Measurements from ENCODE around the gene APOBEC3C.
"Not testable (repeated sequence)": the region's sequence is repeated elsewhere in the genome, so short reads cannot be mapped to it uniquely, and the experiment has no call there.

APOBEC3C gene

DNA sequence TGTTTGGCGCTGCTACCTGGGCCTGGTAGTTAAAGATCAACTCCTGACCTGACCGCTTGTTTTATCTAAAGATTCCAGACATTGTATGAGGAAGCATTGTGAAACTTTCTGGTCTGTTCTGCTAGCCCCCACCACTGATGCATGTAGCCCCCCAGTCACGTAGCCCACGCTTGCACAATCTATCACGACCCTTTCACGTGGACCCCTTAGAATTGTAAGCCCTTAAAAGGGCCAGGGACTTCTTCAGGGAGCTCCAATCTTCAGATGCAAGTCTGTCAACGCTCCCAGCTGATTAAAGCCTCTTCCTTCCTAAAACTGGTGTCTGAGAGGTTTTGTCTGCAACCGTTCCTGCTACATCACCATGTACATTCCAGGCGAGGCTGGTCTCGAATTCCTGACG, 41.6 kb downstream of the APOBEC3C start:
- H3K27ac ChIP-seq (ENCODE audit: low read length): no peak overlapping the region
- H3K4me3 ChIP-seq (ENCODE audit: low read length): no peak overlapping the region
- peaks cover 3% of the 10 kb centered on the region for H3K4me1 ChIP-seq (ENCODE audit: control insufficient read depth, low read depth, low read length)
- no peaks in the 10 kb centered on the region for H3K36me3 ChIP-seq (ENCODE audit: control insufficient read depth, low read depth, low read length)
- no peaks in the 10 kb centered on the region for H3K27me3 ChIP-seq (ENCODE audit: control insufficient read depth, insufficient read depth, low read length)
- no peak overlapping the region for H3K9ac ChIP-seq (ENCODE audit: low read length)
- peaks cover 4% of the 10 kb centered on the region for H3K9me3 ChIP-seq (ENCODE audit: control insufficient read depth, low read depth, low read length)

DNA sequence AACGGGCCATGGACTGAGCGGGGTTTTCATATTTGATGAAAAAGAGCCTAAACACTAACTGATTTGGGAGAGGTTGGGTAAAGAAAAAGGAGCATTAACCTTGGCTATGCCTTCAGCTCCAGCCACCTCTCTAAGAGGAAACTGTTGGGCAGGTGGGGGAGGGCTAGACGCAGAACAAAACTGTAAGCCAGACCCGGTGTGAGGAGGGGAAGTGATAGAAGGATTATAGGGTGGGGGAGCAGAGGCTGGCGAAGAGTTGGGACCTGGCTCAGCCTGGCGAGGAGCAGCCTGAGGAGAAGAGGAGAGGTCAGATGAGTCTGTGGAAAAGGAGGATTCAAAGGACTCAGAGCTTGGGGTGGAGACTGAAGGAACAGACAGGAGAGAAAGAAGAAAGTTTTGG, 47.2 kb downstream of the APOBEC3C start:
- not testable (repeated sequence) for H3K9me3 ChIP-seq (ENCODE audit: control insufficient read depth, low read depth, low read length); H3K36me3 ChIP-seq (ENCODE audit: control insufficient read depth, low read depth, low read length); H3K27me3 ChIP-seq (ENCODE audit: control insufficient read depth, insufficient read depth, low read length); H3K27ac ChIP-seq (ENCODE audit: low read length); H3K9ac ChIP-seq (ENCODE audit: low read length); H3K4me1 ChIP-seq (ENCODE audit: control insufficient read depth, low read depth, low read length); H3K4me3 ChIP-seq (ENCODE audit: low read length)

DNA sequence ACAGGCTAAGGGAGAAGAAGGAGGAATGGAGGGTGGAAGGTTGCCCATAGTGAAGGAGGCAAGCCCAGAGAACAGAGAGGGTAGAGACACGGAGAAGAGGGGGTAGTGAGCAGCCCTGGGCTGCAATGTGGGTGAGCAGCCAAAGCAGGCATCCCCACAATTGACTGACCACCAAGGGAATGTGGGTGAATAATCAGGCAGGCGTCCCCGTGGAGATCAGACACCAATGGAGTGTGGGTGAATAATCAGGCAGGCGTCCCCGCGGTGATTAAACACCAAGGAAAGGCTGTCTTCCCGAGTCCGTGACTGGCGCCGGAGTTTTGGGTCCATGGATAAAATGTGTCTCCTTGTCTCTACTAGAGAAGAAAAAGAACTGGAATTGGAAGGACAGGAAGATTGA, 47.9 kb downstream of the APOBEC3C start:
- not testable (repeated sequence) for H3K4me3 ChIP-seq (ENCODE audit: low read length); H3K27me3 ChIP-seq (ENCODE audit: control insufficient read depth, insufficient read depth, low read length); H3K36me3 ChIP-seq (ENCODE audit: control insufficient read depth, low read depth, low read length); H3K9me3 ChIP-seq (ENCODE audit: control insufficient read depth, low read depth, low read length); H3K4me1 ChIP-seq (ENCODE audit: control insufficient read depth, low read depth, low read length); H3K27ac ChIP-seq (ENCODE audit: low read length); H3K9ac ChIP-seq (ENCODE audit: low read length)

DNA sequence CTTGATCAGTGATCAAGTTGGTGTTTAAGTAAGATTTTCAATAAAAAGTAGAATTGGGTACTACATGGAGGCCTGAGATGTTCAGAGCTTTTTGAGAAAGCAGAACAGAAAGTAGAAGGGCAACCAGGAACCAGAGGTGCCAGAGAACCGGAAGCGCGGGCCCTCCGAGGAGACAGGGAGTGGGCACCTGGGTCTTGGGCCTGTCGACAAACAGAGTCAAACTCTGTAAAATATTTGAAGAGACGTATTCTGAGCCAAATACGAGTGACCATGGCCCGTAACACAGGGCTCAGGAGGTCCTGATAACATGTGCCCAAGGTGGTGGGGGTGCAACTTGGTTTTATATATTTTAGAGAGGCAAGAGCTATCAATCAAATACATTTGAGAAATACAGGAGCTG, 49.8 kb downstream of the APOBEC3C start:
- not testable (repeated sequence) for H3K9ac ChIP-seq (ENCODE audit: low read length); H3K27ac ChIP-seq (ENCODE audit: low read length); H3K9me3 ChIP-seq (ENCODE audit: control insufficient read depth, low read depth, low read length); H3K27me3 ChIP-seq (ENCODE audit: control insufficient read depth, insufficient read depth, low read length); H3K4me3 ChIP-seq (ENCODE audit: low read length); H3K4me1 ChIP-seq (ENCODE audit: control insufficient read depth, low read depth, low read length); H3K36me3 ChIP-seq (ENCODE audit: control insufficient read depth, low read depth, low read length)

DNA sequence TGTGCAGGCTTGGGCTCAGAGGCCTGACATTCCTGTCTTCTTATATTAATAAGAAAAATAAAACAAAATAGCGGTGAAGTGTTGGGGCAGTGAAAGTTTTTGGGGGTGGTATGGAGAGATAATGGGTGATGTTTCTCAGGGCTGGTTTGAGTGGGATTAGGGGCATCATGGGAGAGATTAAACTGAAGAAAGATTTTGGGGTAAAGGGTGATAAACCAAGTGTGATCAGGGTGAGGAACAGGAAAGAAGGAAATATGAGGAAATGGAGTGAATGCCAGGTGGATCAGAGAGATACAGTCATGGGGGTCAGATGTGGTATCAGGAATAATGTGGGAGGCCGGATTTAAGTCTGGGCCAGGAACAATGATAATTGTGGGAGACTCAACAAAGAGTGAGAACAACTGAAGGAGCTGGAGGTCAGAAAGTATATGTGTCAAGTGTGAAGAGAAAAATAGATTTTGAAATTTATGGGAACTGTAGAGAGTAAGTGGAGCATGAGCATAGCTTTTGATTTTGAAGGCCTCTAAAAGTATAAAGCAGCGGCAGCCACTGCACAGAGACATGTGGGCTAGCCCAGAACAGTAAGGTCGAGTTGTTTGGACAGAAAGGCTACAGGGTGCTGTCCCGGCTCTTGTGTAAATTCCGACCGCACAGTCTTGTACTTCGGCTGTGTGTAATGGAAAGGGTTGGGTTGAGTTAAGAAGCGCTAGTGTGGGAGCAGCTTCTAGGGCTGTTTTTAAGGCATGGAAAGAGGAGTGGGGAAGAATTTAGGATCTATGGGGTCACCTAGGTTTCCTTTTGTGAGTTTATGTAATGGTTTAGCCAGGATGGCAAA, 52.6 kb downstream of the APOBEC3C start:
- not testable (repeated sequence) for H3K27me3 ChIP-seq (ENCODE audit: control insufficient read depth, insufficient read depth, low read length); H3K4me1 ChIP-seq (ENCODE audit: control insufficient read depth, low read depth, low read length); H3K27ac ChIP-seq (ENCODE audit: low read length); H3K4me3 ChIP-seq (ENCODE audit: low read length); H3K9me3 ChIP-seq (ENCODE audit: control insufficient read depth, low read depth, low read length); H3K36me3 ChIP-seq (ENCODE audit: control insufficient read depth, low read depth, low read length); H3K9ac ChIP-seq (ENCODE audit: low read length)

DNA sequence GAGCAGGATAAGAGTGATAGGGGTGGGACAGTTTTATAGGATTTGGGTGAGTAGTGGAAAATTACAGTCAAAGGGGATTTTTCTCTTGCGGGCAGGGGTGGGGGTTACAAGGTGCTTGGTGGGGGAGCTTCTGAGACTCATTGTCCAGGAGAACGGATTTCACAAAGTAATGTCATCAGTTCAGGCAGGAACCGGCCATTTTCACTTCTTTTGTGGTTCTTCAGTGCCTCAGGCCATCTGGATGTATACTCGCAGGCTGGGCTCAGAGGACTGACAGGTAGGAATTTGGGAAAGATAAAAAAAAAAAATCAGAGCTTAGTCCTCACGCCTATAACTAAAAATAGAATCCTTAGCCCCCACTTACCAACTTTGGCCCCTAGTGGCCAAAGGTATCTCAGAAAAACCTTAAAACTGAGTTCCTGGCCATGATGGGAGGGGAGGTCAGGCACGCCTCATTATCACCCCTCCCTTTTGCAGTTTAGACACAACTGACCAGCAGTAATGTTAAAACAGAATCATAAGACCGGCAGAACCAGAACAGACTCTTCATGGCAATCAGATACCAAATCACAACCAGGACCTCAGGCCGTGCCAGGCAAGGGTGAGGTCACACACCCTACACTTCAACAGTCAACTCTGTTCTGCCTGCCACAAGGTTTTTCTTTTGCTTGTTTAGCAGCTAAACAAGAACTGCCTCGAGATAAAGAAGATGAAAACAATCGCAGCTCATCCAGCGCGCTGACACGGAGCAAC, 54.2 kb downstream of the APOBEC3C start:
- H3K27ac ChIP-seq (ENCODE audit: low read length): no peak overlapping the region
- H3K4me3 ChIP-seq (ENCODE audit: low read length): no peak overlapping the region
- H3K4me1 ChIP-seq (ENCODE audit: control insufficient read depth, low read depth, low read length): no peaks in the 10 kb centered on the region
- H3K27me3 ChIP-seq (ENCODE audit: control insufficient read depth, insufficient read depth, low read length): no peaks in the 10 kb centered on the region
- no peaks in the 10 kb centered on the region for H3K9me3 ChIP-seq (ENCODE audit: control insufficient read depth, low read depth, low read length)
- H3K9ac ChIP-seq (ENCODE audit: low read length): no peak overlapping the region
- no peaks in the 10 kb centered on the region for H3K36me3 ChIP-seq (ENCODE audit: control insufficient read depth, low read depth, low read length)
